GM12891 (cell line): Measurements from ENCODE around the gene XPC.

Source experiments
- POLR2A ChIP-seq: IDR thresholded peaks from 2 replicates; pipeline ENCODE4 v1.6.1; 2011; ENCODE audit warnings: low read depth, low read length, control low read depth
- POLR2AphosphoS5 ChIP-seq: IDR thresholded peaks from 2 replicates; pipeline ENCODE4 v1.6.1; 2011; ENCODE audit warnings: low read depth, low read length, control low read depth
- SPI1 ChIP-seq: IDR thresholded peaks from 2 replicates; pipeline ENCODE4 v1.6.1; 2011; ENCODE audit warnings: low read depth, low read length, control low read depth

- no peak for TF ChIP-seq SPI1
- TF ChIP-seq POLR2A = no peak
- no peak for TF ChIP-seq POLR2AphosphoS5
Observed at GRCh38 chr3:14129296-14129695, 49.1 kb downstream of the XPC start.
